Activated T-cell treated with anti-CD3 and anti-CD28 coated beads for 48 hours (primary cell): ENCODE results near the gene SLC7A1.
A peak's percentile ranks its signal among the peaks of the same experiment; 100 is the strongest.
"Not testable (repeated sequence)": the region's sequence is repeated elsewhere in the genome, so short reads cannot be mapped to it uniquely, and the experiment has no call there.

Experiments used
- DNase-seq: peaks from one replicate; pipeline ENCODE4 v3.0.0-alpha.2; 2020; ENCODE audit warnings: low read depth

SLC7A1 gene

DNA sequence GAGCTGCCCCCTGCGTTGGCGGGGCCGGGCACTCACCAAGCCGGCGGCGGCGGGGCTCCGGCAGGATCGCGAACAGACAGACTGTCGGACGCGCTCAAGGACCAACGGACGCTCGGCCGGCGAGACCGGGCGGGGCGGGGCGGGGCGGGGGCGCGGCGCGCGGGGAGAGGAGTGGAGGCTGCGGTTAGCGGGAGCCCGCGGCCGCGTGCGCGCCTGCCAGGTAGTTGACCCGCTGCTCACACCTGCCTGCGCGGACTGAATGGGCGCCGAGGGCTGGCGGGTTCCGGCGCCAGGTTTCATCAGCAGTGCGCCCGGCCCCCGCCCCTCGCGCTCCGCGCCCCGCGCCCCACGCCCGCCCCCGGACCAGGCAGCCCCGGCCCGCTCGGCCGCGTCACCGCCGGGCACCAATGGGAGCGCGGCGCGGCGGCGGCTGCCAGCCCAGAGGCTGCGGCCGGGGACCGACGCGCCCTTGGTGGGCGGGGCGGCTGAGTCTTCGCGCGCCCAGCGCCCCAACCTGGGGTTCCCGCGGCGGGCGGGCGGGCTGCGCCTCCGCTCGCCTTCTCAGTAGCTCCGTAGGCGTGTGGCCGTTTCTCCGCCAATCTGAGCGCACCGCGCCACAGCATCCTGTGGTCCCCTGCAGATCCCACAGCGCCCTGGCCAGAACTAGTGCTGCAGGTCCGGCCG lies at the start of gene SLC7A1:
Gene SLC7A1, minus strand, starts transcription at position 309 of the 684 bp plus-strand sequence. CDS start 59,500 bp downstream, outside the sequence.
- DNase-seq: peak; percentile 88

DNA sequence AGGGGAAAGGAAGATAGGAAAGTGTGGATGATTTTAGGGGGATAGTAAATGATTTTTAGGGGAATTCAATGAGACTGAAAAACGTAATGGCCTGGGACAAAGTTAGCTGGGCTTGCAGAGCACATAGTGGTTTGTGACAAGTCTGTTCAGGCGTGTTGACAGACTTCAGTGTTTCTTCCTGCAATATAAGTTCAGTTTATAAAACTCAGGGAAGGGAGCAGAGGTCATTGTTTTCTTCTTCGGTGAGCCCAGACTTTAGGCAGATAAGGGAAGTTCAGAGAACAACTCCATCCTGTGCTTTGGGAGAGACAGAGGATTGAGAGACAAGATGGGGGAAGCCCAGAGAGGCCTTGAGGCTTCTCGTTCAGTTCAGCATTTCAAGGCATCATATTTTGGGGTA lies 45.2 kb upstream of the SLC7A1 start:
- no peak for DNase-seq

DNA sequence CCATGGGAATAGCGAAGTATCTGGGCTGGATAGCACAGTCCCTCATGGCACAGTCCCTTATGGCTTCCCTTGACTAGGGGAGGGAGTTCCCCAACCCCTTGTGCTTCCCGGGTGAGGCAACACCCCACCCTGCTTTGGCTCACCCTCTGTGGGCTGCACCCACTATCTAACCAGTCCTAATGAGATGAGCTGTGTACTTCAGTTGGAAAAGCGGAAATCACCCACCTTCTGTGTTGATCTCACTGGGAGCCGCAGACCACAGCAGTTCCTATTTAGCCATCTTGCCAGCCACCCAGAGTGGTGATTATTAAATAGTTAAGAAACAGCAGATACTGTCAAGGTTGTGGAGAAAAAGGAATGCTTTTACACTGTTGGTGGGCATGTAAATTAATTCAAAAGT lies 41.3 kb upstream of the SLC7A1 start:
- DNase-seq: not testable (repeated sequence)

DNA sequence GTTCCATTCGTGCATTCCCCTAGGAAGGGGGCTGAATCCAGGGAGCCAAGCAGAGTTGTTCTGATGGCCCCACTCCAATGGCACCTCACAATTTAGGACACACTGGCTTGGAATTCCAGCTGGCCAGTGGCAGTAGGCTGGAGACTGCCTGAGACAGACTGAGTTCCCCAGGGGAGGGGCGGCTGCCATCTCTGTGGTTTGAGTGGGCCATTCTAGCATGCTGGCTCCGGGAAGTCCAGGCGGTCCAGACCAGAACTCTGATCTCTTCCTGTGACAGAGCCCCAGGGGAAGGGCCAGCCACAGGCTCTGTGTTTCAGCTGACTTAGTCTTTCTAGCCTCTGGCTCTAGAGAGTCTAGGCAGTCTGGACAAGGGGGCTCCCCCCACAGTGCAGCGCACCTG lies 29.5 kb upstream of the SLC7A1 start:
- no peak for DNase-seq

DNA sequence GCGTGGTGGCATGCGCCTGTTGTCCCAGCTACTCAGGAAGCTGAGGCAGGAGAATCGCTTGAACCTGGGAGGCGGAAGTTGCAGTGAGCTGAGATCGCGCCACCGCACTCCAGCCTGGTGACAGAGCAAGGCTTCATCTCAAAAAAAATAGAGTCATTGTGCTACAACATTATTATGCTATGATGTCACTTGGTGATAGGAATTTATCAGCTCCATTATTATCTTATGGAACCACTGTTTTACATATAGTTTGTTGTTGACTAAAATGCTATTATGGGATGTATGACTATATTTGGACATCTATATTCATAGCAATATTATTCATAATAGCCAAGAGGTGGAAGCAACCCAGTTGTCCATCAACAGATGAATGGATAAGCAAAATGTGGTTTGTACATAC lies 26.4 kb upstream of the SLC7A1 start:
- no peak for DNase-seq

DNA sequence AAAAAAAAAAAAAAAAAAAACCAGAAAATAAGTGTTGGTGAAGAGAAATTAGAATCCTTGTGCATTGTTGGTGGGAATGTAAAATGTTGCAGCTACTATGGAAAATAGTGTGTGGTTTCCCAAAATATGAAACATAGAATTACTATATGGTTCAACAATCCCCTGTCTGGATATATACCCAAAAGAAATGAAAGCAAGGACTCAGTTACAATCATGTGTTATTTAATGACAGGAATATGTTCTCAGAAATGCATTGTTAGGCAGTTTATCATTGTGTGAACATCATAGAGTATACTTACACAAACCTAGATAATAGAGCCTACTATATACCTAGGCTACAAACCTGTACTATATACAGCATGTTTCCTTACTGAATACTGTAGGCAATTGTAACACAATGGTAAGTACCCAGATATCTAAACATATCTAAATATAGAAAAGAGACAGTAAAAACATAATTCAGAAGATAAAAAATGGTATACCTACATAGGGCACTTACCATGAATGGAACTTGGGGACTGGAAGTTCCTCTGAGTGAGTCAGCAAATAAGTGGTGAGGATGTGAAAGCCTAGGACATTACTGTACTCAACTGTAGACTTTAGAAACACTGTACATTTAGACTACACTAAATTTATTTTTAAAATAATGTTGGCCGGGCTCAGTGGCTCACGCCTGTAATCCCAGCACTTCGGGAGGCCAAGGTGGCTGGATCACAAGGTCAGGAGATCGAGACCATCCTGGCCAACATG lies 25.7 kb upstream of the SLC7A1 start:
- no peak for DNase-seq

DNA sequence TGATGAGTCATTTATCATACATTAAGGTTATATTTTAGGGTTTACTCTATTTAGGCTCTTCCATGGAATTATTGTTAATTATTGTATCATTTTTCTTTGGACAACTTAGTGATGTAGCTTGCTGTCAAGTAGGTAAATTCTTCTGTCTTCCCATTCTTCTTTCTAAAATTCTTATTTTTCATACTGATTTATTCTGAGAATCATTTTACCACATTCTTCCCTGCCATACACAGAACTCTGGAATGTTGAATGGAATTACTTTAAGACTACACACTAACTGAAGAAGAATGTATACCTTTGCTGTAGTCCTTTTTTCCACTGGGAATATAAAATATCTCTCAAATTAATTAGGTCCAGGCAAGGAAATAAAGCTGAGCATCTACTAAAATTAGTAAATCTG lies 24.5 kb upstream of the SLC7A1 start:
- no peak for DNase-seq

DNA sequence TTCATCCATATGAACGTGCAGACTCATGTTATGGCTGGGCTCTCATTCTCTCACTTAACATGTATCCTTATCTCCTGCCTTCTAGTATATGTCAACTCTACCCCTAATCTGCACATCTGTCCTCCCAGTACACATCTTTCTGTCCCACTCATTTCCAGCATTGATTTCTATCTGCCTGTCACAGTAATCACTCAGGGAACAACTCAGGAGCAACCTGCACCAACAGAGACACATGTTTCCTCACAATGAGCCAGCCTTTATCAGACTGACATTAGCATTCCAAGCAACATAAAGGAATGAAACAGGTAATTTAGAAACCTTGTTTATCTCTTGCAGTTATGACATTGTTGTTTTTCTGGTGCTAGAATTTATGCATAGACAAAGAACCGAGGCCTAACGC lies 17.6 kb upstream of the SLC7A1 start:
- DNase-seq: no peak

DNA sequence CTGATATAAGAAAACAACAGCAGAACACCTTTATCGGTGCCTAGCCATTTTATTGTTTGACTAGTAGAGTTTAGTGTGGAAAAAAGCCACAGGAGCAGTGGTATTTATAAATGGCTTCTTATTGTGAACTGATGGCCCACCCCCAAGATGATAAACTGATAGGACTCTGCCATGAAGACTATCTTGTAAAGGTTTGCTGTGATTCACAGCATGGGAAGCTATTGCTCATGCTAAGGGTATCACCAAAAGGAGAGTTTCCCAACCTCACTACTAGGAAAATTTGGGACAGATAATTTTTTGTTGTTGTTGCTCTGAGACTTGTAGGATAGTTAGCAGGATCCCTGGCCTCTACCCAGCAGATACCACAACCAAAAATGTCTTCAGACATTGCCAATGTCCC lies 12.0 kb upstream of the SLC7A1 start:
- DNase-seq: no peak

DNA sequence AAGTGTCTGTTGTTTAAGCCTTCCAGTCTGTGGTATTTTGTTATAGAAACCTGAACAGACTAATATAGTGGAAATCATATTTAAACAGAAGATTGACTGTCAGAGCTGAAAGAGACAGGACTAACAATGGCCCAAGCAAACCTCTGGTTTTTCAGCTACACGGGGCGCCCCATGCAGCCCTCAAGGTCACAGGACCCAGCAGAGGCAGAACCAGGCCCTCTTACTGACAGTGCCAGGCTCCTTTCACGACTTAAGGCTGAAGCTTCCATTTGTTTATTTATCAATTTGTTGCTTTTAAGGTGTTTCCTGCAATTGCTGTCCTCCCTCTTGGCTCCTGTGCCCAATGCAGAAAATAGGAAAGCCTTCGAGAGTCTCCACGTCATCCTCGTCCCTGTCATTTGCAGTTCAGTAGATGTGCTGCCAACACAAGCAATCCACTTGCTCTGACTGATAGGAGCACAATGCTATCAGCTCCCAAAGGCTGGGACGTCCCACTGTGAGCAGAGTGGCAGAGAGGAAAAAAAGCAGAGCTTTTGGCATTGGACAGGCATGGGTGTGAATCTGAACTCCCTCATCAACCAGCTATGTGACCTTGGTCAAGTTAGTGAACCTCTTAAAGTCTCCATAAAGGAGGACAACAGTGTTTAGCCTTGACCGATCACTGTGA lies 10.5 kb upstream of the SLC7A1 start:
- DNase-seq: no peak

DNA sequence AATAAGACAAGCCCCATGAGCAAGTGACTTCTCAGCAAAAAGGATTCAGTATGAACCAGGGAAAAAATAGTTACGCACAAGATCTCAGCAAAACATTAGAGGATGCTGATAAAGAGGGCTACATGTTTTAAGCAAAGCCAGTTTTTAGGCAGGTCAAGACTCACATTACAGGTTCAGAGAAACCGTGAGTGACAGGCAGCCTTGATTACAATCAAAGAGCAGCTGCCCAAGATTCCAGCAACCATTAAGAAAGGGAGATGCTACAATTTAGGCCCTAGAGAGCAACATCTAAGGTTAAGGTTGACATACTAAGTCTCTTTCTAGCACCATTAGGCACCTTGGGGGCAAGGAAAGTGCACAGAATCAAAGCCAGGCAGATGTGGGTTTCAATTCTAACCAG lies 2.8 kb upstream of the SLC7A1 start:
- no peak for DNase-seq

DNA sequence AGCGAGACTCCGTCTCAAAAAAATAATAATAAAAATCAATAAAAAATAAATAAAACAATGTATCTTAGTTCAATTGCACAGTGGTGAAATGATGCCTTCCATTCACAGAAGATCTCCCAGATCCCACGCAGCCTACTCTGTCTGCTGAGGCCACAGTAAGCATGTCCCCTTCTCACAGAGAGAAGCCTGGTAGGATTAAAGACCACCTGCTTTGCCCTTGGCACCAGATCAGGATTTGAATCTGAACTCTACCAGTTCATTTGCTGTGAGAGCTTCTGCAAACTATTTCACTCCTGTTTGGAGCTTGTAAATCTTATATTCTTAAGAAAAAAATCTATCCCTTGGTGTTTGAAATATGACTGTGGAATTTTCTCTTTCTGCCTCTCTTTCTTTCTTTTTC lies 2.2 kb upstream of the SLC7A1 start:
- DNase-seq: no peak

DNA sequence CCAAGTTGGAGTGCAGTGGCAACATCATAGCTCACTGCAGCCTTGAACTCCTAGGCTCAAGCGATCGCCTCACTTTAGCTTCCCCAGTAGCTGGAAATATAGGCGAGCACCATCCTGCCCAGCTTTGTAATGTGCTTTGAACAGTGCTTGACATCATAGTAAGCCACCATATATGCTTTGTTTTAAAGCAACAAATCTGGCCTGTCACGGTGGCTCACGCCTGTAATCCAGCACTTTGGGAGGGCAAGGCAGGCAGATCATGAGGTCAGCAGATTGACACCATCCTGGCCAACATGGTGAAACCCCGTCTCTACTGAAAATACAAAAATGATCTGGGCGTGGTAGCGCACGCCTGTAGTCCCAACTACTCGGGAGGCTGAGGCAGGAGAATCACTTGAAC lies 1.8 kb upstream of the SLC7A1 start:
- no peak for DNase-seq

DNA sequence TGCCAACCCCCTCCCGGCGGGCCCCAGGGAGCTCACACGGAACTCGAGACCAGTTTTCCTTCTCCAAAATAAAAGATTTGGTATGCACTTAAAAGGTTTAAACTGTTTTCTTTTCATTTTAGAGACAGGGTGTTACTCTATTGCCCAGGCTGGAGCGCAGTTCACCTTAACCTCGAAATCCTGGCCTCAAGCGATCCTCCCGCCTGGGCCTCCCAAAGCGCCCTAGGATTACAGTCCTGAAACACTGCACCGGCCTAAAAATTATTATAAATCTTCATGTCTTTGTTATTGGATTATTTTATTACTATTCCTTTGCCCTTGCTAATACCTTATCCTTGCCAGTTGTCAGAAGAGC lies 553 bp upstream of the SLC7A1 start:
- no peak for DNase-seq

DNA sequence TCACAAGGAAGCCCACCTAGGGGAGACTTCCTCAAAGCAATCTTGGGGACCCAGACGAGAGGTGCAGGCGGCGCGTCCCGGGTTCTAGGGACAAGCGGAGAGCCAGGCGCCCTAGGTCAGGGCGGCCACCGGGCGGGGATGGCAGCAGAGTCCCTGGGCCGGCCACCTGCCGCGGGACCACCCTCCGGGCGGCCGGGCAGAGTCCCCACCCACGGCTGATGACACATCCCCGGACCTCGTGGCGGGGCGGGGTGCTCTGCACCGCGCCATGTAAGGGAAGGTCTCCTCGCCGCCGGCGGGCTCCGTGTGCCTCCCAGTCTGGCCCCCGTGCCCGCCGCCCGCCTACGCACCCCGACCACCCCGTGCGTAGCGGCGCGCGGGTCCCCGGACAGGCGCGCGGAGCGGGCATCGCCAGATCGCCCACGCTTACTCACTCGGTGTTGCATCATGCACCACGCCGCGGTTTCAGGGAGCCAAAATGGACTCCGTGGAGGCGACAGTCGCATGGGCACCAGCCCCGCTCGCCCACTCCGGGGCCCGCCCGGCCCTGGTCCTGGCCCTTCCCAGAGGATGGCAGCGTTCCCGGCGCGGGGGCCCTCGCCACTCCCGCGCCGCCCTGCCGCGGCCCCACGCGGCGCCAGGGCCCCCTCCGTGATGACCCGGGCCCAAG lies 643 bp downstream of the SLC7A1 start:
- DNase-seq: peak; percentile 69

DNA sequence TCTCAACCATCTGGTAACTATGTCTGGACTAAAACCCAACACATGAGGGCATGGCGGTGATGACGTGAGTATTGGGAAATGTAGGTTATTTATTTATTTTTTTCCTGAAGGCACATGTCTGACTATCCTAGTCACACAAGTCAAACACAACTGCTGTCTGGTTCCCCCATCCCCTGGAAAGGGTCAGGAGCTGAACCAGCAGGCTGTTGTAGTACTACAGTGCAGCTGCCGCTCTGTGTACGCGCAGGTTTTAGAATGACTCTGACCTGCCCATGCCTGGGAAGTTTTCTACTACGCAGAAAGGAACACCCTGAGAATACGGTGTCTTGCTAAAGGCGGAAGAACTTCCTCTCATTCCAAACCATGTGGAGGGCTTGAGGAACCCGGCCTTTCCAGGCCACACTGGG lies 1.2 kb downstream of the SLC7A1 start:
- peak; percentile 28 for DNase-seq

DNA sequence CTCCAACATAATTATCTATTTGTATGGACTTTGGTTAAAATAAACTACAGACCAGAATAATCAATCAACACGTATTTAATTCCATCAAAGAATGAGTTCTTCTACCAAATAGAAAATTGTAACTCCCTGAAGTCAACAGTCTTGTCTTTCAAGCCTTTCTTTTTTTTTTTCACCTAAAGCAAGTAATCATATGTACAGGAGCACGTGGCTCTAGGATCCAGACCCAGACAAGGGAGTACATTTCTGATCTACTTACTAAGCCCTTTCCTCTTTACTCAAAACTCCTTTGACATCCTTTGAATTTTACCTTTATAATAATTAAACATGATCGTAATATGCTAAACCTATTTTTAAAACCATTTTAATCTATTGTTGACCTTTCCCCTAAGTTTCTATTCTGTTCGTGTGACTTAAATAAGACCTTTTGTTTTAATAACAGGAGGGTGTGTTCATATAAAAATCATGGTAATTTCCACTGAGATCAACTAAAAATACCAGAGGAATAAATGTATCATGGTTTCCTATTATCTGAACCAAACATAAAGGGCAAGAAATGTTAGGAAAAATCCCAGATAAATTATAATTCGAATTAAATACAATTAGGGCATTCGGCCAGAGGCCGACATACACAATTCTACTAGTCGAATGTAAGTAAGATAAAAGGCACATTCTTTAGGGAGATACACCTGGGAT lies 1.7 kb downstream of the SLC7A1 start:
- no peak for DNase-seq

DNA sequence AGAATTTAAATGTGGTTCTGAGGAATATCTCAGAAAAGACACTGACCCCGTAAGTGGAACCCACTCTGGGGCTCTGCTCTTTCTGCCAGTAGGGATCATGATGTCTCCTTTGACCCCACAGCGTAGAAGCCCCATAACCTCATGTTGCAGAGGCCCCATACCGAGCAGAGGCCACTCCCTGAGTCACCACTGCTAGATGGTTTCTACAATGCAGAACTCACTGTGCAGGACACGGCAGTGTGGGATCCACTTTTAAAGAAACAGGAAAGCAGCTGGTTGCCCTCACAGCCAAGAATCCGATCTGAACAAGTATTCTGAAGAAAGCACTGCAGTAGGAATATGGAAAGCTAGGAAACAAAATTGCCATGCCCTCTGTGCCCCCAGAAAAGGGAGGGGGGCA lies 4.2 kb downstream of the SLC7A1 start:
- no peak for DNase-seq

DNA sequence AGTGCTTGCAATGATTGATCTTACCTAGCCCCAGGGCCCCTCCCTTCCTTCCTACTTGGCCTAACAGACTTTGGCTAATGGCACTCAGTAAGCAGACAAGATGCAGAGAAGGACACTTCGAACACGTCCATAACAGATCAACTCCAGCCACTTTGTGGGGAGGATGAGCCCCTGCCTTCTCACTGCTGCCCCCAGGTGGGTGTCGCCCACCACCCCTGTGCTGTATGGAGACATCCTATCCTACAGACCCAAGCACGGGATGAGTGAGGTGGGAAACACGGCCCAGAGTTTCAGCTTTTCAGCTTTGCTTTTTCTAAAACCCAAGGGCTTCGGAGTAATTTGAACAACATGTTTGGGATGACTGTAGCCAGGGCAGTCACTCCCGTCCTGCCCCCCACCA lies 5.5 kb downstream of the SLC7A1 start:
- DNase-seq: no peak

DNA sequence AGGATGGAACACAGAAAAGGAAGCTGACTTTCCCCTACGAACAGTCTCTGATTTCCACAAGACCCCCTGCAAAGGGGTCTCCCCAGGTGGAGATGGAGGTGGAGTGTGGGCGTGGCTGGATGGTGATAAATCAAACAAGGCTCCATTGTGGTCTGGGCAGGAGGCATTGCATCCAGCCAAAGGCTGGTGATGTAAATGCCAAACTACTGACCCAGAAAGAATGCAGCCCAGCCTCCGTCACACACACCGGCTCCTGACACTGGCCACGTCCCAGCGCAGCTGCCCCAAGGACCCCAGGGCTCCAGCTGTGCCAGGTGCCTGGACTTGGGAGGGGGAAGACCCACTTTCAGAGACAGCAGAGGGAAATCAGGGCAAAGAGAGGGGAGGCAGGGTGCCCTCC lies 6.3 kb downstream of the SLC7A1 start:
- DNase-seq: no peak

DNA sequence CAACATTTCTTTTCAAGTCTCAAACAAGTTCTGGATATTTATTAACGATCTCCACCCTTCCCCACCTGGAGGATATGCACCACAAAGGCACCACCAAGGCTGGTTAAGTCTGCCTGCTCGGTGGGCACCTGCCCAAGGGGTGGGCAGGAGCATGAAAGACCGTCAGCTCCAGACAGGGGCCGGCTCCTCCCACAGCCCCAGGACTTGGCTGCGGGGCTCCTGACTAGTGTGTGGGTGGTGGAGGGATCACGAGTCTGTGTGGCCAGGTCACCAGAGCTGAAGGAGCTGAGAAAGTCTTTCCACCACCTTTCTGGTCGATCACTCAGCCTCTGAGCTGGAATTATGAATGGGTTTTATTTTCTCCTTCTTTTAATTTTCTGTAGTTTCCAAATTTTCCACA lies 7.8 kb downstream of the SLC7A1 start:
- no peak for DNase-seq

DNA sequence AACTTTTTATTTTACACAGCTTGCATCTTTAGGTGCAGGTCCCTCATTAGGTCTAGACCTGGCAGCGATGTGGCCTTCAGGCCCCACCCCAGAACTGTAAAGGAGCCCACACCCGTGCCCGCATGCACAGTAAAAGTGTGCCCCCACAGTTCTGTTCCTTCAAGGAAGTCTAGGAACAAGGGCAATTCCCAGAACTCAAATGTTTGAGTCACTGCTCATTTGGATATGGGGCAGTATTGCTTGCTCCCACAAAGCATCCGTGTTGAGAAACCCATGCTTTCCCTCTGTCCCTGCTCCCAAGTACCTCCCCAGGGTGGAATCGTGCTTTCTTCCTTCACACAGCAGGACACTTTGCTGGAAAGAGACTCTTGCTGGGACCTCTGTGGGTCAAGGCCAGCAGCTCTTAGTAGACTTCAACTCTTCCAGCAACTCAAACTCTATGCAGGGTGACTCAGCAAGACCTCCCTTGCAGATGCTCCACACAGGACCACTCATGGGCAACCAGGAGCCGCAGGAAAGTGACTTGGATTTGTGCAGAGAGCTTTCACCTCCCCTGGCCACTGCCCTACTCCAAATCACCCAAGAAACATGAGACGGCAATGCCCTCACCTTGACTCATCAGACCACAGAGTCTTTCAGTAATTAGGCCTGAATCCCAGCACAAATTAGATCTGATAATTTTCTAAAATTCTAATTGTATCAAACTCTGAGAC lies 12.3 kb downstream of the SLC7A1 start:
- DNase-seq: no peak
